GM12891 (cell line): ENCODE results near the gene GNG13.

Source experiments
- POLR2A ChIP-seq: IDR thresholded peaks from 2 replicates; pipeline ENCODE4 v1.6.1; 2011; ENCODE audit warnings: low read depth, low read length, control low read depth
- SPI1 ChIP-seq: IDR thresholded peaks from 2 replicates; pipeline ENCODE4 v1.6.1; 2011; ENCODE audit warnings: low read depth, low read length, control low read depth

DNA sequence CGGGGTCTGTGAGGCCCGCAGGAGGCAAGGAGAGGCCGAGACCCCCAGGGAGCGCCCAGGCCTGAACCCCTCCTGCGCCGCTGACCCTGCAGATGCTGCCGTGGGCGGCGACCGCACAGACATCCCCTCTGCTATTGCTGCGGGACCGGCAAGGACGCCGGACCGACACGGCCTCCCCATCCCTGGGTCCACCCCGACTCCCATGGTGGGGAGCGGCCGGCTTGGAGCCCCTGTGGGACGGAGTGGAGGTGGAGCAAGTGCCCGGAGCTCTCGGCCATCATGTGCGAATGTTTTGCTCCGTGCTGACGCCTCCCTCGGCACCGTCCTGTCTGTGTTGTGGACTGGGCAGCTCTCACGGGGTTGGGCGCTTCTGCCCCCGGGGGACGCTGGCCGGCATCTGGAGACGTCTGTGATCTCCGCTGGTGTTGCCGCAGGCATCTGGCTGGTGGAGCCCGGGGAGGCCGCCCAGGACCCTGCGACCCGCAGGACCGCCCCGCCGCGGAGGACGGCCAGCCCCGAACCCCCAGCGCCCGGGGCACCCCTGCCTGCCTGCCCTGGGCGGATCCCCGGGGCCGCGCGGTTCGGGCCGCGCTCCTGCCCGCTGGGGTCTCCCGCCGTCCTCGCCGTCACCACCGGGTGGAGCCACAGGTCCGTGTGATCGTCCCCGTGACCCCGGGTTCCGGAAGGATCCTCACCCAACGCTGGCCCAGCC, 12.8 kb upstream of the GNG13 start:
- TF ChIP-seq SPI1, result no peak
- TF ChIP-seq POLR2A, result no peak
